Liver (tissue), 9 donors: Measurements from ENCODE around the gene ADAP1. TPM values are rescaled to one million over a fixed set of nuclear protein-coding genes. Genes with fewer than 3 reads are reported as not detected.

Experiments
- DNase-seq: peaks from one replicate; pipeline ENCODE4 v3.0.0-alpha.2; 2017; ENCODE audit warnings: low spot score
- H3K27ac ChIP-seq, 2 donors: one replicate each; pipeline ENCODE4 v1.7.0; 2013; ENCODE audit warnings: inconsistent platforms in 2 of 2, low read length in 2 of 2, control low read depth in 1 of 2, low read depth in 1 of 2, mild to moderate bottlenecking in 1 of 2
- H3K27me3 ChIP-seq, 4 donors: one replicate each; pipeline versions ENCODE4 v1.6.1 to v1.7.0; 2013; ENCODE audit warnings: low read length in 3 of 4, inconsistent platforms in 1 of 4, mild to moderate bottlenecking in 1 of 4, moderate library complexity in 1 of 4; ENCODE audit not compliant: control insufficient read depth in 4 of 4, insufficient read depth in 4 of 4
- H3K36me3 ChIP-seq, 4 donors: one replicate each; pipeline versions ENCODE4 v1.6.1 to v1.7.0; 2013; ENCODE audit warnings: low read length in 3 of 4, mild to moderate bottlenecking in 3 of 4, low read depth in 1 of 4, moderate library complexity in 1 of 4; ENCODE audit not compliant: control insufficient read depth in 4 of 4, insufficient read depth in 3 of 4
- H3K4me1 ChIP-seq, 4 donors: one replicate each; pipeline versions ENCODE4 v1.6.1 to v1.7.0; 2013; ENCODE audit warnings: low read length in 3 of 4, mild to moderate bottlenecking in 3 of 4, moderate library complexity in 1 of 4; ENCODE audit not compliant: control insufficient read depth in 4 of 4, insufficient read depth in 4 of 4
- H3K4me3 ChIP-seq, 3 donors: one replicate each; pipeline versions ENCODE4 v1.6.1 to v1.7.0; 2013; ENCODE audit warnings: low read length in 3 of 3, control low read depth in 1 of 3, low read depth in 1 of 3, mild to moderate bottlenecking in 1 of 3
- H3K9ac ChIP-seq, 2 donors: one replicate each; pipeline ENCODE4 v1.7.0; 2013; ENCODE audit warnings: low read length in 2 of 2, mild to moderate bottlenecking in 2 of 2, moderate library complexity in 2 of 2, control low read depth in 1 of 2, low read depth in 1 of 2
- H3K9me3 ChIP-seq, 4 donors: one replicate each; pipeline versions ENCODE4 v1.6.1 to v1.7.0; 2013; ENCODE audit warnings: low read length in 3 of 4; ENCODE audit not compliant: control insufficient read depth in 4 of 4
- EGR1 ChIP-seq, 2 donors: IDR thresholded peaks; 2 replicates each; pipeline ENCODE4 v1.6.1; 2016 to 2018; ENCODE audit warnings: antibody characterized with exemption in 2 of 2, low read depth in 2 of 2
- FOXA2 ChIP-seq: IDR thresholded peaks from 2 replicates; pipeline ENCODE4 v1.6.1; 2016; ENCODE audit warnings: antibody characterized with exemption
- GABPA ChIP-seq, 2 donors: IDR thresholded peaks in 1 of 2; conservative IDR thresholded peaks in 1 of 2; 2 replicates each; pipeline ENCODE4 v1.6.1; 2016; ENCODE audit warnings: antibody characterized with exemption in 2 of 2, mild to moderate bottlenecking in 1 of 2, moderate library complexity in 1 of 2
- HNF4A ChIP-seq, 2 donors: conservative IDR thresholded peaks; 2 replicates each; pipeline ENCODE4 v1.6.1; 2016; ENCODE audit warnings: antibody characterized with exemption in 2 of 2, mild to moderate bottlenecking in 2 of 2
- HNF4G ChIP-seq: IDR thresholded peaks from 2 replicates; pipeline ENCODE4 v1.6.1; 2016; ENCODE audit warnings: antibody characterized with exemption
- JUND ChIP-seq, 2 donors: IDR thresholded peaks; 2 replicates each; pipeline ENCODE4 v1.6.1; 2016; ENCODE audit warnings: antibody characterized with exemption in 2 of 2
- NR2F2 ChIP-seq: IDR thresholded peaks from 2 replicates; pipeline ENCODE4 v1.6.1; 2016; ENCODE audit warnings: antibody characterized with exemption
- RAD21 ChIP-seq, 2 donors: IDR thresholded peaks; 2 replicates each; pipeline ENCODE4 v1.6.1; 2016; ENCODE audit warnings: antibody characterized with exemption in 2 of 2, mild to moderate bottlenecking in 2 of 2
- RXRA ChIP-seq, 2 donors: IDR thresholded peaks; 2 replicates each; pipeline ENCODE4 v1.6.1; 2017 to 2018; ENCODE audit warnings: antibody characterized with exemption in 2 of 2, mild to moderate bottlenecking in 1 of 2
- SP1 ChIP-seq: IDR thresholded peaks from 2 replicates; pipeline ENCODE4 v1.6.1; 2018; ENCODE audit warnings: antibody characterized with exemption, mild to moderate bottlenecking
- TAF1 ChIP-seq: conservative IDR thresholded peaks from 2 replicates; pipeline ENCODE4 v1.6.1; 2016; ENCODE audit warnings: antibody characterized with exemption, mild to moderate bottlenecking
- YY1 ChIP-seq: IDR thresholded peaks from 2 replicates; pipeline ENCODE4 v1.6.1; 2016; ENCODE audit warnings: antibody characterized with exemption, mild to moderate bottlenecking
- WGBS: extraction: QIAGEN DNeasy Blood & Tissue Kit; methylation state at CpG from one replicate; pipeline ENCODE4 v1.1.7; 2013; 5-methylcytosine and 5-hydroxymethylcytosine counted together
- polyA plus RNA-seq, 2 donors: library from polyadenylated mRNA; stranded (reverse) in 1 of 2; unstranded in 1 of 2; fragments of 200-250 nt in 1 of 2; fragments of >200 nt in 1 of 2; fragmentation: Nextera tagmentation in 1 of 2; extraction: Ambion mirVana in 1 of 2; gene quantifications; one replicate each; pipeline versions ENCODE4 v1.2.1 to v1.2.3, GENCODE V29; 2013 to 2015
- total RNA-seq, 2 donors: library from RNA; depleted of rRNA; stranded (reverse); fragments of >200 nt; gene quantifications; one replicate each; pipeline ENCODE4 v1.2.3, GENCODE V29; 2014
- TF ChIP-seq, protein P1 (sequence below): IDR thresholded peaks from 2 replicates; pipeline ENCODE4 v1.6.1; 2016; ENCODE audit warnings: antibody characterized with exemption
- TF ChIP-seq, protein P2 (sequence below): IDR thresholded peaks from 2 replicates; pipeline ENCODE4 v1.6.1; 2016; ENCODE audit warnings: antibody characterized with exemption, mild to moderate bottlenecking
- TF ChIP-seq, protein P3 (sequence below): fragments of 150-350 bp; IDR thresholded peaks from 2 replicates; pipeline ENCODE4 v1.5.1; 2017; ENCODE audit warnings: improper control_type of control experiment, low read depth, low read length; ENCODE audit not compliant: missing input control
- donor health status: healthy.
- donor health status: healthy.
- donor health status: healthy.
- donor health status: healthy.
- donor health status: healthy.

ADAP1 gene
- total and polyA plus RNA-seq, 4 donors: 0.46 to 3.7 (median 2.7) TPM

GRCh38 chr7:855686-856369 lies 98.7 kb downstream of the ADAP1 start:
- peak overlapping the region; percentile 87 to 93 for H3K27ac ChIP-seq
- 69% methylated on average over 29 of the region's 29 CpGs for WGBS
- H3K4me1 ChIP-seq: peaks cover 7 to 32% (median 19%) of the 10 kb centered on the region in 4 donors
- H3K9ac ChIP-seq: peak overlapping the region; percentile 58 to 73
- no peaks in the 10 kb centered on the region for H3K9me3 ChIP-seq
- H3K27me3 ChIP-seq: no peaks in the 10 kb centered on the region
- H3K36me3 ChIP-seq: peaks cover 8 to 51% (median 34%) of the 10 kb centered on the region in 4 donors
- DNase-seq: no peak
- TF ChIP-seq RXRA (IDR thresholded peaks at IDR 0.05): peak; percentile 41 to 82
- peak in 1 of 2 donors; percentile 55 for TF ChIP-seq JUND (IDR thresholded peaks at IDR 0.05)
- peak; percentile 52 for TF ChIP-seq HNF4G
- peak; percentile 70 for TF ChIP-seq YY1
- TF ChIP-seq SP1: peak; percentile 77
- peak in 1 of 2 donors; percentile 15 for TF ChIP-seq GABPA (IDR thresholded peaks at IDR 0.05 in 1 of 2, conservative IDR thresholded peaks at IDR 0.05 in 1 of 2)
- TF ChIP-seq, protein P1, sequence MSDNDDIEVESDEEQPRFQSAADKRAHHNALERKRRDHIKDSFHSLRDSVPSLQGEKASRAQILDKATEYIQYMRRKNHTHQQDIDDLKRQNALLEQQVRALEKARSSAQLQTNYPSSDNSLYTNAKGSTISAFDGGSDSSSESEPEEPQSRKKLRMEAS: no peak
- peak; percentile 42 for TF ChIP-seq FOXA2
- peak; percentile 85 to 90 for TF ChIP-seq HNF4A (conservative IDR thresholded peaks at IDR 0.05)
- TF ChIP-seq NR2F2: no peak
- TF ChIP-seq EGR1 (IDR thresholded peaks at IDR 0.05; ENCODE audit: low read depth in 2 of 2): no peak
- TF ChIP-seq, protein P2, sequence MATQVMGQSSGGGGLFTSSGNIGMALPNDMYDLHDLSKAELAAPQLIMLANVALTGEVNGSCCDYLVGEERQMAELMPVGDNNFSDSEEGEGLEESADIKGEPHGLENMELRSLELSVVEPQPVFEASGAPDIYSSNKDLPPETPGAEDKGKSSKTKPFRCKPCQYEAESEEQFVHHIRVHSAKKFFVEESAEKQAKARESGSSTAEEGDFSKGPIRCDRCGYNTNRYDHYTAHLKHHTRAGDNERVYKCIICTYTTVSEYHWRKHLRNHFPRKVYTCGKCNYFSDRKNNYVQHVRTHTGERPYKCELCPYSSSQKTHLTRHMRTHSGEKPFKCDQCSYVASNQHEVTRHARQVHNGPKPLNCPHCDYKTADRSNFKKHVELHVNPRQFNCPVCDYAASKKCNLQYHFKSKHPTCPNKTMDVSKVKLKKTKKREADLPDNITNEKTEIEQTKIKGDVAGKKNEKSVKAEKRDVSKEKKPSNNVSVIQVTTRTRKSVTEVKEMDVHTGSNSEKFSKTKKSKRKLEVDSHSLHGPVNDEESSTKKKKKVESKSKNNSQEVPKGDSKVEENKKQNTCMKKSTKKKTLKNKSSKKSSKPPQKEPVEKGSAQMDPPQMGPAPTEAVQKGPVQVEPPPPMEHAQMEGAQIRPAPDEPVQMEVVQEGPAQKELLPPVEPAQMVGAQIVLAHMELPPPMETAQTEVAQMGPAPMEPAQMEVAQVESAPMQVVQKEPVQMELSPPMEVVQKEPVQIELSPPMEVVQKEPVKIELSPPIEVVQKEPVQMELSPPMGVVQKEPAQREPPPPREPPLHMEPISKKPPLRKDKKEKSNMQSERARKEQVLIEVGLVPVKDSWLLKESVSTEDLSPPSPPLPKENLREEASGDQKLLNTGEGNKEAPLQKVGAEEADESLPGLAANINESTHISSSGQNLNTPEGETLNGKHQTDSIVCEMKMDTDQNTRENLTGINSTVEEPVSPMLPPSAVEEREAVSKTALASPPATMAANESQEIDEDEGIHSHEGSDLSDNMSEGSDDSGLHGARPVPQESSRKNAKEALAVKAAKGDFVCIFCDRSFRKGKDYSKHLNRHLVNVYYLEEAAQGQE: peak; percentile 86
- peak; percentile 42 to 43 for TF ChIP-seq RAD21 (IDR thresholded peaks at IDR 0.05)
- no peak overlapping the region for H3K4me3 ChIP-seq

DNA sequence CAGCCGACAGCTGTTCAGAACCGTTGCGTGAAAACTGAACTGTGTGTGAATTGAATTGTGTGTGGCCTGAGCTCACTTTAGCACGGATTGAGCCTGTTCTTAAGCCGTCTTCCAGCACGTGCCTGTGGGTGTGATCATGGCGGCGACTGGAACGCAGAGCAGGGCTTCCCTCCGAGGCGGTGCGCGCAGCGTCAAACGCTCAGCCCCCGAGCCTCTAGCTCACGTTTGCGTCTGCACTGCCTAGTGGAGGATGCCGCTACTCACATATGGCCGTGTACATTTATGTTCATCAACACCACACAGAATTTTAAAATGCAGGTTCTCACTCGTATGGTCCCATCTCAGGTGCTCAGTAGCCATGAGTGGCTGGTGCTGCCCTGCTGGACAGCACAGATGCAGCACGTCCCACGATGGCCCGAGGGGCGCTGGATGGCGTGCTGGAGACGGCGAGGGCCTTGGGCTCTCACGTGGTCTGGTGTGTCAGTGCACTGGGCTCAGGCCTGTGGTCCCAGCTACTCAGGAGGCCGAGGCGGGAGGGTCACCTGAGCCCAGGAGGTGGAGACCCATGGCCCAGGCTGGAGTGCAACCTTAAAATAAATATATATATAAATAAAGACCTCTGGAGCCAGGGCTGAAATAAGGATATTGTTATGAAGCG lies 100.2 kb downstream of the ADAP1 start:
- Histone ChIP-seq H3K27ac (no peak overlapping the region), H3K4me3 (no peak overlapping the region), H3K9ac (no peak overlapping the region), H3K9me3 (no peaks in the 10 kb centered on the region), H3K4me1 (peaks cover 7 to 28% (median 18%) of the 10 kb centered on the region in 4 donors), H3K36me3 (peaks cover 10 to 42% (median 33%) of the 10 kb centered on the region in 4 donors), H3K27me3 (no peaks in the 10 kb centered on the region)
- TF ChIP-seq, protein P2: no peak
- TF ChIP-seq EGR1 (IDR thresholded peaks at IDR 0.05; ENCODE audit: low read depth in 2 of 2): no peak
- no peak for TF ChIP-seq HNF4G
- no peak for TF ChIP-seq NR2F2
- TF ChIP-seq, protein P3, sequence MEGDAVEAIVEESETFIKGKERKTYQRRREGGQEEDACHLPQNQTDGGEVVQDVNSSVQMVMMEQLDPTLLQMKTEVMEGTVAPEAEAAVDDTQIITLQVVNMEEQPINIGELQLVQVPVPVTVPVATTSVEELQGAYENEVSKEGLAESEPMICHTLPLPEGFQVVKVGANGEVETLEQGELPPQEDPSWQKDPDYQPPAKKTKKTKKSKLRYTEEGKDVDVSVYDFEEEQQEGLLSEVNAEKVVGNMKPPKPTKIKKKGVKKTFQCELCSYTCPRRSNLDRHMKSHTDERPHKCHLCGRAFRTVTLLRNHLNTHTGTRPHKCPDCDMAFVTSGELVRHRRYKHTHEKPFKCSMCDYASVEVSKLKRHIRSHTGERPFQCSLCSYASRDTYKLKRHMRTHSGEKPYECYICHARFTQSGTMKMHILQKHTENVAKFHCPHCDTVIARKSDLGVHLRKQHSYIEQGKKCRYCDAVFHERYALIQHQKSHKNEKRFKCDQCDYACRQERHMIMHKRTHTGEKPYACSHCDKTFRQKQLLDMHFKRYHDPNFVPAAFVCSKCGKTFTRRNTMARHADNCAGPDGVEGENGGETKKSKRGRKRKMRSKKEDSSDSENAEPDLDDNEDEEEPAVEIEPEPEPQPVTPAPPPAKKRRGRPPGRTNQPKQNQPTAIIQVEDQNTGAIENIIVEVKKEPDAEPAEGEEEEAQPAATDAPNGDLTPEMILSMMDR: no peak
- TF ChIP-seq SP1: no peak
- TF ChIP-seq TAF1: no peak
- TF ChIP-seq HNF4A (conservative IDR thresholded peaks at IDR 0.05): no peak
- TF ChIP-seq, protein P1: no peak
- no peak for TF ChIP-seq JUND (IDR thresholded peaks at IDR 0.05)
- 97% methylated on average over 32 of the region's 32 CpGs for WGBS
- DNase-seq: no peak
